AG10803 (cell line): Measurements from ENCODE around the gene OPN1MW.
A peak's percentile ranks its signal among the peaks of the same experiment; 100 is the strongest.
"Not testable (repeated sequence)": the region's sequence is repeated elsewhere in the genome, so short reads cannot be mapped to it uniquely, and the experiment has no call there.

Source experiments
- DNase-seq: peaks from one replicate; pipeline ENCODE4 v3.0.0; 2010; ENCODE audit warnings: low read depth
- H3K4me3 ChIP-seq: 2 replicates; pipeline ENCODE4 v1.5.1; 2011; ENCODE audit warnings: mild to moderate bottlenecking, low read length, control low read depth
- CTCF ChIP-seq: conservative IDR thresholded peaks from 2 replicates; pipeline ENCODE4 v1.5.1; 2011; ENCODE audit warnings: mild to moderate bottlenecking, low read length, control low read depth, inconsistent platforms

Gene OPN1MW

GRCh38 chrX:154182296-154182695 is at the start of gene OPN1MW:
OPN1MW (plus strand) TSS chrX:154182596; CDS start chrX:154182678, 82 bp downstream.
- DNase-seq, H3K4me3 ChIP-seq: not testable (repeated sequence)

DNA sequence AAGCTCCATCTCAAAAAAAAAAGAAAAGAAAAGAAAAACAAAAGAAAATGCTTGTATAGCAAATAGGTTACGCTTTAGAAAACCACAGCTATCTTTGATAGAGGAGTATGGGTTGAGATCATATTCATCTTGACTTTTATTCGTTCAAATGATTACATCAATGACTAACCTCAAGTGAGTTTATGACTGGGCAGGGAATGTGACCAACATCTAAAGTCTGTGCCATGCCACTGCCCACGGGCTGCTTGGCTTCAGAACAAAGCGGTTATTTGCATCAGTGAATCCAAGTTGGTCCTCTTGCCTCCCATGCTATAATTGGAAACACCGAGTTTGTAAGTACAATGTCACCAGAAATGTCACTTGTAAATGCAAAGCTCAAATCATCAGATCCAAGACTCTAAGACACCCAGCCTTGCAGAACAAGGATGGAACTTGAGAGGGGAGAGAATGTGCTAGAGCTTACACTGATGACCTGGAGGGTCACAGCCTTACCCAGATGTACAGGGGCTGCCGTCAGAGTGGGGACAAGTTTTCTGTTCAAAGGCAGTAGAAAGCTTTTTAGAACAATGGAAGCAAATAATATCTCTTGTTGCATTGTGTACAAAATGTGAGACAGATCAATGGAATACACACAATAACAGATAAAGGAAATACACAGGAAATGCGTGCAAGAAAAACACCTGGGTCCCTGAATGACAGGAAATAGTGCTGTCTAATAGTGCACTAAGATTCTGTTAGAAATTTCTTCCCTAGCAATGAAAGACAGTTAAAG is 46.8 kb upstream of the OPN1MW start:
- no peak overlapping the region for H3K4me3 ChIP-seq
- DNase-seq, result no peak
- no peak for TF ChIP-seq CTCF

DNA sequence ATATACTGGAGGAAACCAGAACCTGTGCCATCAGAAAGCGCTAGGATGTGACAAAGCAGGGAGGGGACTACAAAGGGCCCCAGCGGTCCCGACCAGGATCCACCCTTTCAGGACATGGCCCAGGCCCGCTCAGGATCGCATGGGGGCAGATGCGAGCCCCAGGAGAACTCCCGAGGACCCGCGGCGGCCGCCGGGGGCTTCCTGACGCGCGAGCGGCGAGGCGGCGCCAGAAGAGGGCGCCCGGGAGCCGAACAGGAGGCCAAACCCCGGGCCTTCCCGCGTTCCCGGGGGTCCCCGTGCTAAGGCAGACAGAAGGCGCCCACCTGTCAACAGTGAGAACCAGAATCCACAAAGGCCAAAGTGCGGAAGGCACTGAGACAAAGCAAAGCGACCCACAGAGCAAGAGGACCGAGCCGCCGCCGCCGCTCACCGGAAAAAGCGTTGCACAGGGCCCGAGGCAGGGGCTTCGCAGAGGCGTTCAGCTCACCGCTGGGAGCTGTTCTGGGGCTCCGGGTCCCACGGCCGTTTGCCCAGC is 45.7 kb upstream of the OPN1MW start:
- DNase-seq, result peak; percentile 29
- peak overlapping the region; percentile 37 for H3K4me3 ChIP-seq
- TF ChIP-seq CTCF, result peak; percentile 49

DNA sequence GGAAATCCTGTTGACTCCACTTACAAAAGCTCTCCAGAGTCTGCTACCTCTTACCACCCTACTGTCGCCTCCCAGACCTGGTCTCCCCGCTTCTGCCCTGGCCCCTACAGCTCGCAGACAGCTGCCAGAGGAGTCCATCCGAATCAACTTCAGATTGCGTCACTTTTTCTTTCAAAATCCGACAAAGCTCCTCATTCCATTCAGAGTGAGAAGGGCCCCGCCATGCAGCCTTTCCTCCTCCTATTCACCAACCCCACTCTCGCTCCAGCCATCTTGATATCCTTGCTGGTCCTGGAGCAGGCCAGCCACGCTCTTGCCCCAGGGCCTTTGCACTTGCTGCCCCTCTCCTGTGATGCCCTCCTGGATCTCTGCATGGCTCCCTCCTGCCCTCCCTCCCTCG is 43.5 kb upstream of the OPN1MW start:
- no peak for TF ChIP-seq CTCF
- H3K4me3 ChIP-seq, result no peak overlapping the region
- DNase-seq, result no peak

DNA sequence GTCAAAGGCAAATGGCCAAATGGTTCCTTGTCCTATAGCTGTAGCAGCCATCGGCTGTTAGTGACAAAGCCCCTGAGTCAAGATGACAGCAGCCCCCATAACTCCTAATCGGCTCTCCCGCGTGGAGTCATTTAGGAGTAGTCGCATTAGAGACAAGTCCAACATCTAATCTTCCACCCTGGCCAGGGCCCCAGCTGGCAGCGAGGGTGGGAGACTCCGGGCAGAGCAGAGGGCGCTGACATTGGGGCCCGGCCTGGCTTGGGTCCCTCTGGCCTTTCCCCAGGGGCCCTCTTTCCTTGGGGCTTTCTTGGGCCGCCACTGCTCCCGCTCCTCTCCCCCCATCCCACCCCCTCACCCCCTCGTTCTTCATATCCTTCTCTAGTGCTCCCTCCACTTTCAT is 42.2 kb upstream of the OPN1MW start:
- no peak for TF ChIP-seq CTCF
- H3K4me3 ChIP-seq, result no peak overlapping the region
- DNase-seq, result no peak

- TF ChIP-seq CTCF, result no peak
- no peak for DNase-seq
- H3K4me3 ChIP-seq, result no peak overlapping the region
Measured at GRCh38 chrX:154140742-154141141, 41.7 kb upstream of the OPN1MW start.

DNA sequence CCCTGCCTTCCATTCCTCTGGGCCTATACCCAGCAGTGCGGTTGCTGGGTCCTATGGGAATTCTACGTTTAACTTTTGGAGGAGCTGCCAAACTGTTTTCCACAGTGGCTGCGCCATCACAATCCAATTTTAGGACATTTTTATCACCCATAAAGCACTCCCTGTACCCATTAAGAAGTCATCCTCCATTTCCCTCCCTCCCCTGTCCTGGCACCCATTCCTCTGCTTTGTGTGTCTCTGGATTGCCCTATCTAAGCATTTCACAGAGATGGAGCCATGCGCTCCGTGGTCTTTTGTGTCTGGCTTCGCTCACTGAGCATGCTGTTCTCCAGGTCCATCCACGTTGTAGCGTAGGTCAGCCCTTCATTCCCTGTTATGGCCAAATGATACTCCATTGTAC is 40.0 kb upstream of the OPN1MW start:
- H3K4me3 ChIP-seq, result no peak overlapping the region
- DNase-seq, result no peak
- no peak for TF ChIP-seq CTCF
